Muscle layer of duodenum (tissue), 2 donors: ENCODE data around the gene RYR2.

Experiments used
- H3K27ac ChIP-seq: one replicate; pipeline ENCODE4 v1.7.0; 2013; ENCODE audit warnings: mild to moderate bottlenecking, low read length
- H3K27me3 ChIP-seq: one replicate; pipeline ENCODE4 v1.7.0; 2013; ENCODE audit warnings: low read depth, mild to moderate bottlenecking, control low read depth, low read length
- H3K36me3 ChIP-seq, 2 donors: one replicate each; pipeline ENCODE4 v1.7.0; 2013; ENCODE audit warnings: low read length in 2 of 2, control low read depth in 1 of 2, mild to moderate bottlenecking in 1 of 2; ENCODE audit not compliant: insufficient read depth in 2 of 2, control insufficient read depth in 1 of 2
- H3K4me1 ChIP-seq, 2 donors: one replicate each; pipeline ENCODE4 v1.7.0; 2013; ENCODE audit warnings: low read length in 2 of 2, mild to moderate bottlenecking in 2 of 2, control low read depth in 1 of 2, moderate library complexity in 1 of 2; ENCODE audit not compliant: insufficient read depth in 2 of 2, control insufficient read depth in 1 of 2
- H3K4me3 ChIP-seq, 2 donors: one replicate each; pipeline ENCODE4 v1.7.0; 2013; ENCODE audit warnings: low read length in 2 of 2, low read depth in 1 of 2, mild to moderate bottlenecking in 1 of 2
- H3K9me3 ChIP-seq, 2 donors: one replicate each; pipeline ENCODE4 v1.7.0; 2013; ENCODE audit warnings: low read length in 2 of 2, control low read depth in 1 of 2, mild to moderate bottlenecking in 1 of 2; ENCODE audit not compliant: control insufficient read depth in 1 of 2
- donor health status: healthy.

RYR2 gene

GRCh38 chr1:237613984-237614383 is 572.0 kb downstream of the RYR2 start:
- no peak overlapping the region for H3K4me3 ChIP-seq
- no peaks in the 10 kb centered on the region for H3K4me1 ChIP-seq
- H3K27ac ChIP-seq: no peak overlapping the region
- H3K36me3 ChIP-seq: peaks cover 0 to 18% of the 10 kb centered on the region in 2 donors
- H3K9me3 ChIP-seq: peaks cover 0 to 6% of the 10 kb centered on the region in 2 donors
- H3K27me3 ChIP-seq: no peaks in the 10 kb centered on the region

GRCh38 chr1:237619553-237619952 is 577.6 kb downstream of the RYR2 start:
- Histone ChIP-seq H3K4me3 (no peak overlapping the region), H3K27me3 (no peaks in the 10 kb centered on the region), H3K9me3 (peaks cover 0 to 7% of the 10 kb centered on the region in 2 donors), H3K4me1 (no peaks in the 10 kb centered on the region), H3K36me3 (peaks cover 0 to 18% of the 10 kb centered on the region in 2 donors), H3K27ac (no peak overlapping the region)

GRCh38 chr1:237634922-237635321 is 592.9 kb downstream of the RYR2 start:
- Histone ChIP-seq H3K36me3 (no peaks in the 10 kb centered on the region), H3K27me3 (no peaks in the 10 kb centered on the region), H3K4me3 (no peak overlapping the region), H3K9me3 (no peaks in the 10 kb centered on the region), H3K27ac (no peak overlapping the region), H3K4me1 (no peaks in the 10 kb centered on the region)

- Histone ChIP-seq H3K36me3 (no peaks in the 10 kb centered on the region), H3K9me3 (no peaks in the 10 kb centered on the region), H3K27me3 (no peaks in the 10 kb centered on the region)
Observed at GRCh38 chr1:237638555-237638954, 596.6 kb downstream of the RYR2 start.

GRCh38 chr1:237640011-237640671 is 598.2 kb downstream of the RYR2 start:
- no peak overlapping the region for H3K4me3 ChIP-seq
- no peak overlapping the region for H3K27ac ChIP-seq
- H3K36me3 ChIP-seq: no peaks in the 10 kb centered on the region

More at GRCh38 chr1:237638555-237638954, 596.6 kb downstream of the RYR2 start:
- Histone ChIP-seq H3K4me1 (no peaks in the 10 kb centered on the region), H3K4me3 (no peak overlapping the region), H3K27ac (no peak overlapping the region)

GRCh38 chr1:237640966-237641365 is 599.0 kb downstream of the RYR2 start:
- Histone ChIP-seq H3K27ac (no peak overlapping the region), H3K36me3 (no peaks in the 10 kb centered on the region), H3K27me3 (no peaks in the 10 kb centered on the region)

More at GRCh38 chr1:237640011-237640671, 598.2 kb downstream of the RYR2 start:
- Histone ChIP-seq H3K4me1 (no peaks in the 10 kb centered on the region), H3K27me3 (no peaks in the 10 kb centered on the region), H3K9me3 (no peaks in the 10 kb centered on the region)

GRCh38 chr1:237650809-237651208 is 608.8 kb downstream of the RYR2 start:
- no peaks in the 10 kb centered on the region for H3K4me1 ChIP-seq
- no peaks in the 10 kb centered on the region for H3K36me3 ChIP-seq
- no peaks in the 10 kb centered on the region for H3K27me3 ChIP-seq
- no peak overlapping the region for H3K4me3 ChIP-seq
- H3K27ac ChIP-seq: no peak overlapping the region
- no peaks in the 10 kb centered on the region for H3K9me3 ChIP-seq

More at GRCh38 chr1:237640966-237641365, 599.0 kb downstream of the RYR2 start:
- Histone ChIP-seq H3K4me3 (no peak overlapping the region), H3K9me3 (no peaks in the 10 kb centered on the region), H3K4me1 (no peaks in the 10 kb centered on the region)

GRCh38 chr1:237655778-237656177 is 613.8 kb downstream of the RYR2 start:
- H3K27me3 ChIP-seq: no peaks in the 10 kb centered on the region
- H3K4me3 ChIP-seq: no peak overlapping the region
- no peak overlapping the region for H3K27ac ChIP-seq
- no peaks in the 10 kb centered on the region for H3K36me3 ChIP-seq
- no peaks in the 10 kb centered on the region for H3K4me1 ChIP-seq
- no peaks in the 10 kb centered on the region for H3K9me3 ChIP-seq

GRCh38 chr1:237664348-237664747 is 622.4 kb downstream of the RYR2 start:
- Histone ChIP-seq H3K4me3 (no peak overlapping the region), H3K9me3 (no peaks in the 10 kb centered on the region), H3K27me3 (no peaks in the 10 kb centered on the region), H3K4me1 (no peaks in the 10 kb centered on the region), H3K27ac (no peak overlapping the region), H3K36me3 (no peaks in the 10 kb centered on the region)

- Histone ChIP-seq H3K4me1 (no peaks in the 10 kb centered on the region), H3K27me3 (no peaks in the 10 kb centered on the region), H3K36me3 (no peaks in the 10 kb centered on the region), H3K4me3 (no peak overlapping the region), H3K27ac (no peak overlapping the region), H3K9me3 (no peaks in the 10 kb centered on the region)
Observed at GRCh38 chr1:237670302-237670701, 628.3 kb downstream of the RYR2 start.

- H3K9me3 ChIP-seq: no peaks in the 10 kb centered on the region
- H3K27ac ChIP-seq: no peak overlapping the region
- no peak overlapping the region for H3K4me3 ChIP-seq
- H3K4me1 ChIP-seq: no peaks in the 10 kb centered on the region
- no peaks in the 10 kb centered on the region for H3K27me3 ChIP-seq
- H3K36me3 ChIP-seq: no peaks in the 10 kb centered on the region
Observed at GRCh38 chr1:237671262-237671661, 629.3 kb downstream of the RYR2 start.

GRCh38 chr1:237671935-237672334 is 630.0 kb downstream of the RYR2 start:
- no peaks in the 10 kb centered on the region for H3K36me3 ChIP-seq
- H3K4me1 ChIP-seq: no peaks in the 10 kb centered on the region
- H3K4me3 ChIP-seq: no peak overlapping the region
- H3K27me3 ChIP-seq: no peaks in the 10 kb centered on the region
- no peak overlapping the region for H3K27ac ChIP-seq
- no peaks in the 10 kb centered on the region for H3K9me3 ChIP-seq
